HepG2 (cell line): Measurements from ENCODE around the gene CMIP. TPM values are rescaled to one million over a fixed set of nuclear protein-coding genes. Genes with fewer than 3 reads are reported as not detected.

Experiments used
- ASH2L ChIP-seq: fragments of 300-600, 200-600 bp; sonication (generic); IDR thresholded peaks from 2 replicates; pipeline ENCODE4 v1.7.0; 2017; ENCODE audit warnings: low read depth, mild to moderate bottlenecking, moderate library complexity, mixed read lengths, low read length; ENCODE audit not compliant: insufficient read length
- BRD4 ChIP-seq: sonication (generic); formaldehyde crosslinking; IDR thresholded peaks from 2 replicates; pipeline ENCODE4 v1.4.0; 2020; ENCODE audit warnings: missing genetic modification reagents
- HNRNPLL ChIP-seq: fragments of 200-400 bp; formaldehyde crosslinking; IDR thresholded peaks from 2 replicates; pipeline ENCODE4 v1.6.1; 2017; ENCODE audit warnings: mild to moderate bottlenecking, low read depth, low read length; ENCODE audit not compliant: poor library complexity, severe bottlenecking
- KLF13 ChIP-seq: sonication (generic); formaldehyde crosslinking; IDR thresholded peaks from 2 replicates; pipeline ENCODE4 v1.4.0; 2020; ENCODE audit warnings: mild to moderate bottlenecking, missing genetic modification reagents
- MED1 ChIP-seq: sonication (generic); formaldehyde crosslinking; IDR thresholded peaks from 2 replicates; pipeline ENCODE4 v1.4.0; 2020; ENCODE audit warnings: missing genetic modification reagents
- ZFP90 ChIP-seq: sonication (generic); formaldehyde crosslinking; IDR thresholded peaks from 2 replicates; pipeline ENCODE4 v1.8.0; 2022; ENCODE audit warnings: missing genetic modification reagents, mild to moderate bottlenecking, inconsistent platforms, borderline replicate concordance
- ZMYM4 ChIP-seq: sonication (generic); formaldehyde crosslinking; IDR thresholded peaks from 2 replicates; pipeline ENCODE4 v1.8.1; 2023; ENCODE audit warnings: mild to moderate bottlenecking, missing genetic modification reagents
- ZNF232 ChIP-seq: sonication (generic); formaldehyde crosslinking; IDR thresholded peaks from 2 replicates; pipeline ENCODE4 v1.4.0; 2020; ENCODE audit warnings: missing genetic modification reagents, borderline replicate concordance
- ZNF350 ChIP-seq: sonication (generic); formaldehyde crosslinking; IDR thresholded peaks from 2 replicates; pipeline ENCODE4 v1.4.0; 2020; ENCODE audit warnings: mild to moderate bottlenecking, low read depth, missing genetic modification reagents, borderline replicate concordance
- ZNF772 ChIP-seq: sonication (generic); formaldehyde crosslinking; IDR thresholded peaks from 2 replicates; pipeline ENCODE4 v1.5.0; 2020; ENCODE audit warnings: mild to moderate bottlenecking, missing genetic modification reagents
- ZNF788 ChIP-seq: sonication (generic); formaldehyde crosslinking; IDR thresholded peaks from 2 replicates; pipeline ENCODE4 v1.5.0; 2020; ENCODE audit warnings: mild to moderate bottlenecking, missing genetic modification reagents, borderline replicate concordance
- polyA plus RNA-seq, 8 experiments: library from polyadenylated mRNA; depleted of rRNA in 3 of 8; stranded (reverse) in 7 of 8; unstranded in 1 of 8; fragments of >200 nt; fragmentation: Illumina TruSeq in 4 of 8; extraction: Trizol in 4 of 8; gene quantifications; 2 replicates each; pipeline versions ENCODE4 v1.2.1 to v1.2.3, GENCODE V29; 2011 to 2016; ENCODE audit warnings: low read depth in 4 of 8, missing spikeins in 1 of 8, mixed read lengths in 1 of 8; ENCODE audit not compliant: insufficient read depth in 1 of 8
- total RNA-seq, 5 experiments: library from RNA; depleted of rRNA; stranded (reverse); fragments of >200 nt; fragmentation: Illumina TruSeq; extraction: Trizol; gene quantifications; 2 replicates each; pipeline ENCODE4 v1.2.3, GENCODE V29; 2016; ENCODE audit warnings: low read depth in 1 of 5
- TF ChIP-seq, protein P1 (sequence below): sonication (generic); formaldehyde crosslinking; IDR thresholded peaks from 2 replicates; pipeline ENCODE4 v1.5.1; 2020; ENCODE audit warnings: missing genetic modification reagents, mild to moderate bottlenecking, borderline replicate concordance
- TF ChIP-seq, protein P2 (sequence below): sonication (generic); formaldehyde crosslinking; IDR thresholded peaks from 2 replicates; pipeline ENCODE4 v1.4.0; 2020; ENCODE audit warnings: missing genetic modification reagents
- TF ChIP-seq, protein P3 (sequence below): sonication (generic); formaldehyde crosslinking; IDR thresholded peaks from 2 replicates; pipeline ENCODE4 v1.5.0; 2020; ENCODE audit warnings: mild to moderate bottlenecking, missing genetic modification reagents, borderline replicate concordance

Gene CMIP
- total and polyA plus RNA-seq, 2 of the 13 experiments (the other 11 are each of a cell fraction or from before 2014, with no cell fraction given), result 10.9 to 18.1 TPM

DNA sequence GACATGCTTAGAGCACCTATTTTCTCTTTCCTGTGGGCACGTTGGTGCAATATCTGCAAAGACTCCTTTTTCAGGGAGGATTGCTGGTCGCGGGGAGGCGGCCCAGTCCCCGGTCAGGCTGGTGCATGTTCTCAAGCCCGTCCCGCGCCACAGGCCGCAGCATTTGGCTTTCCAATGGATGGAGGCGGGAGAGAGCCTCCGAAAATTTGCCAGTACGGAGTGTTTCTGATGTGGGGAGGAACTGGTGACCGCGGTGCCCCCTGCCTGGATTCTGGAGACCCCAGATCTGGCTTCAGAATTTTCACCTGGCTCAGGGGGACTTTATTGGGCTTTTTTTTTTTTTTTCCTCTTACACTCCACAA is 2.3 kb downstream of the CMIP start (continued):
- TF ChIP-seq, protein P1, sequence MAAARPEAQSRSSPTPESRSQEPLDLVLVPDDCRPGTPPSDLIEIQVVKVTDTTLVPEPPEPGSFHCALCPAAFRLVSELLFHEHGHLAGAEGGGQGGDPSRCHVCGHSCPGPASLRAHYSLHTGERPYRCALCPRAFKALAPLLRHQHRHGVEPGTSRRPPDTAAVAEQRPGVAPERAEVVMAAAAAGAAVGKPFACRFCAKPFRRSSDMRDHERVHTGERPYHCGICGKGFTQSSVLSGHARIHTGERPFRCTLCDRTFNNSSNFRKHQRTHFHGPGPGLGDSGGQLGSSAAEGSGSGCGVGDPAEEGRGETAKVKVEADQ (CRISPR knock-in tag), result no peak
- no peak for TF ChIP-seq KLF13 (CRISPR knock-in tag)
- TF ChIP-seq ZMYM4 (CRISPR knock-in tag), result 0 out of 2 replicates have a peak, but pooled peaks have one; percentile 11
- TF ChIP-seq ZFP90 (CRISPR knock-in tag), result no peak
- TF ChIP-seq, protein P2, sequence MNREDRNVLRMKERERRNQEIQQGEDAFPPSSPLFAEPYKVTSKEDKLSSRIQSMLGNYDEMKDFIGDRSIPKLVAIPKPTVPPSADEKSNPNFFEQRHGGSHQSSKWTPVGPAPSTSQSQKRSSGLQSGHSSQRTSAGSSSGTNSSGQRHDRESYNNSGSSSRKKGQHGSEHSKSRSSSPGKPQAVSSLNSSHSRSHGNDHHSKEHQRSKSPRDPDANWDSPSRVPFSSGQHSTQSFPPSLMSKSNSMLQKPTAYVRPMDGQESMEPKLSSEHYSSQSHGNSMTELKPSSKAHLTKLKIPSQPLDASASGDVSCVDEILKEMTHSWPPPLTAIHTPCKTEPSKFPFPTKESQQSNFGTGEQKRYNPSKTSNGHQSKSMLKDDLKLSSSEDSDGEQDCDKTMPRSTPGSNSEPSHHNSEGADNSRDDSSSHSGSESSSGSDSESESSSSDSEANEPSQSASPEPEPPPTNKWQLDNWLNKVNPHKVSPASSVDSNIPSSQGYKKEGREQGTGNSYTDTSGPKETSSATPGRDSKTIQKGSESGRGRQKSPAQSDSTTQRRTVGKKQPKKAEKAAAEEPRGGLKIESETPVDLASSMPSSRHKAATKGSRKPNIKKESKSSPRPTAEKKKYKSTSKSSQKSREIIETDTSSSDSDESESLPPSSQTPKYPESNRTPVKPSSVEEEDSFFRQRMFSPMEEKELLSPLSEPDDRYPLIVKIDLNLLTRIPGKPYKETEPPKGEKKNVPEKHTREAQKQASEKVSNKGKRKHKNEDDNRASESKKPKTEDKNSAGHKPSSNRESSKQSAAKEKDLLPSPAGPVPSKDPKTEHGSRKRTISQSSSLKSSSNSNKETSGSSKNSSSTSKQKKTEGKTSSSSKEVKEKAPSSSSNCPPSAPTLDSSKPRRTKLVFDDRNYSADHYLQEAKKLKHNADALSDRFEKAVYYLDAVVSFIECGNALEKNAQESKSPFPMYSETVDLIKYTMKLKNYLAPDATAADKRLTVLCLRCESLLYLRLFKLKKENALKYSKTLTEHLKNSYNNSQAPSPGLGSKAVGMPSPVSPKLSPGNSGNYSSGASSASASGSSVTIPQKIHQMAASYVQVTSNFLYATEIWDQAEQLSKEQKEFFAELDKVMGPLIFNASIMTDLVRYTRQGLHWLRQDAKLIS, result peak; percentile 18; the same call in 1 of the 2 replicates
- TF ChIP-seq, protein P3, sequence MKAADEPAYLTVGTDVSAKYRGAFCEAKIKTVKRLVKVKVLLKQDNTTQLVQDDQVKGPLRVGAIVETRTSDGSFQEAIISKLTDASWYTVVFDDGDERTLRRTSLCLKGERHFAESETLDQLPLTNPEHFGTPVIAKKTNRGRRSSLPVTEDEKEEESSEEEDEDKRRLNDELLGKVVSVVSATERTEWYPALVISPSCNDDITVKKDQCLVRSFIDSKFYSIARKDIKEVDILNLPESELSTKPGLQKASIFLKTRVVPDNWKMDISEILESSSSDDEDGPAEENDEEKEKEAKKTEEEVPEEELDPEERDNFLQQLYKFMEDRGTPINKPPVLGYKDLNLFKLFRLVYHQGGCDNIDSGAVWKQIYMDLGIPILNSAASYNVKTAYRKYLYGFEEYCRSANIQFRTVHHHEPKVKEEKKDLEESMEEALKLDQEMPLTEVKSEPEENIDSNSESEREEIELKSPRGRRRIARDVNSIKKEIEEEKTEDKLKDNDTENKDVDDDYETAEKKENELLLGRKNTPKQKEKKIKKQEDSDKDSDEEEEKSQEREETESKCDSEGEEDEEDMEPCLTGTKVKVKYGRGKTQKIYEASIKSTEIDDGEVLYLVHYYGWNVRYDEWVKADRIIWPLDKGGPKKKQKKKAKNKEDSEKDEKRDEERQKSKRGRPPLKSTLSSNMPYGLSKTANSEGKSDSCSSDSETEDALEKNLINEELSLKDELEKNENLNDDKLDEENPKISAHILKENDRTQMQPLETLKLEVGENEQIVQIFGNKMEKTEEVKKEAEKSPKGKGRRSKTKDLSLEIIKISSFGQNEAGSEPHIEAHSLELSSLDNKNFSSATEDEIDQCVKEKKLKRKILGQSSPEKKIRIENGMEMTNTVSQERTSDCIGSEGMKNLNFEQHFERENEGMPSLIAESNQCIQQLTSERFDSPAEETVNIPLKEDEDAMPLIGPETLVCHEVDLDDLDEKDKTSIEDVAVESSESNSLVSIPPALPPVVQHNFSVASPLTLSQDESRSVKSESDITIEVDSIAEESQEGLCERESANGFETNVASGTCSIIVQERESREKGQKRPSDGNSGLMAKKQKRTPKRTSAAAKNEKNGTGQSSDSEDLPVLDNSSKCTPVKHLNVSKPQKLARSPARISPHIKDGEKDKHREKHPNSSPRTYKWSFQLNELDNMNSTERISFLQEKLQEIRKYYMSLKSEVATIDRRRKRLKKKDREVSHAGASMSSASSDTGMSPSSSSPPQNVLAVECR (CRISPR knock-in tag), result peak; percentile 3; the same call in 1 of the 2 replicates
- 0 out of 2 replicates have a peak, but pooled peaks have one; percentile 5 for TF ChIP-seq ZNF788
- TF ChIP-seq MED1 (CRISPR knock-in tag), result 0 out of 2 replicates have a peak, but pooled peaks have one; percentile 8
- 0 out of 2 replicates have a peak, but pooled peaks have one; percentile 22 for TF ChIP-seq BRD4 (CRISPR knock-in tag)
- TF ChIP-seq ZNF232 (CRISPR knock-in tag), result peak; percentile 33; the same call in 1 of the 2 replicates
- no peak for TF ChIP-seq ZNF350 (CRISPR knock-in tag)
- peak; percentile 2 for TF ChIP-seq ASH2L
- peak; percentile 28 for TF ChIP-seq HNRNPLL
- TF ChIP-seq ZNF772, result 0 out of 2 replicates have a peak, but pooled peaks have one; percentile 10
